Right atrium auricular region (tissue), 2 donors: Measurements from ENCODE around the gene OSBPL2. TPM values are rescaled to one million over a fixed set of nuclear protein-coding genes. Genes with fewer than 3 reads are reported as not detected.

ENCODE experiments used
- DNase-seq: peaks from one replicate; pipeline ENCODE4 v3.0.0-alpha.2; 2019; ENCODE audit warnings: low spot score
- H3K27ac ChIP-seq, 2 donors: fragments of 200-600 bp; sonication (generic); 1 replicate in 1 of 2; 2 replicates in 1 of 2; pipeline ENCODE4 v1.5.1; 2016 to 2019
- H3K27me3 ChIP-seq, 2 donors: fragments of 200-600 bp; sonication (generic); one replicate each; pipeline versions ENCODE4 v1.5.1 to v1.6.0; 2017 to 2019
- H3K36me3 ChIP-seq: fragments of 200-600 bp; sonication (generic); one replicate; pipeline ENCODE4 v1.5.1; 2016
- H3K4me1 ChIP-seq, 2 donors: fragments of 200-600 bp; sonication (generic); one replicate each; pipeline versions ENCODE4 v1.5.1 to v1.6.0; 2017 to 2019
- H3K4me3 ChIP-seq, 2 donors: fragments of 200-600 bp; sonication (generic); 1 replicate in 1 of 2; 2 replicates in 1 of 2; pipeline ENCODE4 v1.5.1; 2017 to 2019; ENCODE audit warnings: mild to moderate bottlenecking in 1 of 2, moderate library complexity in 1 of 2
- H3K9me3 ChIP-seq, 2 donors: fragments of 200-600 bp; sonication (generic); one replicate each; pipeline ENCODE4 v1.5.1; 2019
- total RNA-seq, 2 donors: library from RNA; depleted of rRNA; stranded (reverse); fragments of >200 nt; gene quantifications; one replicate each; pipeline ENCODE4 v1.1.0, GENCODE V29; 2016
- TF ChIP-seq, protein P1 (sequence below), 2 donors: fragments of 200-600 bp; sonication (generic); IDR thresholded peaks; one replicate each; pipeline ENCODE4 v1.5.1; 2019; ENCODE audit warnings: antibody characterized with exemption in 2 of 2

OSBPL2 gene
- total RNA-seq, 2 donors from 2014 or later: 27.2 to 29.6 TPM

DNA sequence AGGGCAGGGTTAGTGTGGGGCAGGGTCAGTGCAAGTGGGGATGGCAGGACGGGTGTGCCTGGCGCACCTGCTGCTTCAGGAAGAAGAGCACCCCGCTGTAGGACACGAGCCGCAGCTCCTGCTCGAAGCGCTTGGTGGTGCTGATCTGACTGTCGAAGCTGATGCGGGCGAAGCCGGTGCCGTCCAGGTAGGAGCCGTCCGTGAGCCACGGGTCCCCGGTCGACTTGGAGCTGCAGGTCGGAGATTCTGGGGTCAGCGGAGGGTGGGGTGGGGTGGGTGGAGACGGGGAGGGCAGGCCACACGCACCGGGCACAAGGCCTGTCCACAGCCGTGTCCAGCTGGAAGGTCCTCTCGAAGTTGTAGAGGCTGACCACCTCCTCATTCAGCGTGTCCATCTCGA lies 74.7 kb downstream of the OSBPL2 start:
- no peak overlapping the region for H3K27ac ChIP-seq
- H3K36me3 ChIP-seq: peaks cover 92% of the 10 kb centered on the region
- TF ChIP-seq, protein P1, sequence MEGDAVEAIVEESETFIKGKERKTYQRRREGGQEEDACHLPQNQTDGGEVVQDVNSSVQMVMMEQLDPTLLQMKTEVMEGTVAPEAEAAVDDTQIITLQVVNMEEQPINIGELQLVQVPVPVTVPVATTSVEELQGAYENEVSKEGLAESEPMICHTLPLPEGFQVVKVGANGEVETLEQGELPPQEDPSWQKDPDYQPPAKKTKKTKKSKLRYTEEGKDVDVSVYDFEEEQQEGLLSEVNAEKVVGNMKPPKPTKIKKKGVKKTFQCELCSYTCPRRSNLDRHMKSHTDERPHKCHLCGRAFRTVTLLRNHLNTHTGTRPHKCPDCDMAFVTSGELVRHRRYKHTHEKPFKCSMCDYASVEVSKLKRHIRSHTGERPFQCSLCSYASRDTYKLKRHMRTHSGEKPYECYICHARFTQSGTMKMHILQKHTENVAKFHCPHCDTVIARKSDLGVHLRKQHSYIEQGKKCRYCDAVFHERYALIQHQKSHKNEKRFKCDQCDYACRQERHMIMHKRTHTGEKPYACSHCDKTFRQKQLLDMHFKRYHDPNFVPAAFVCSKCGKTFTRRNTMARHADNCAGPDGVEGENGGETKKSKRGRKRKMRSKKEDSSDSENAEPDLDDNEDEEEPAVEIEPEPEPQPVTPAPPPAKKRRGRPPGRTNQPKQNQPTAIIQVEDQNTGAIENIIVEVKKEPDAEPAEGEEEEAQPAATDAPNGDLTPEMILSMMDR (IDR thresholded peaks at IDR 0.05): no peak
- H3K4me3 ChIP-seq: no peak overlapping the region
- no peaks in the 10 kb centered on the region for H3K27me3 ChIP-seq
- DNase-seq: no peak
- no peaks in the 10 kb centered on the region for H3K4me1 ChIP-seq
- H3K9me3 ChIP-seq: no peaks in the 10 kb centered on the region

DNA sequence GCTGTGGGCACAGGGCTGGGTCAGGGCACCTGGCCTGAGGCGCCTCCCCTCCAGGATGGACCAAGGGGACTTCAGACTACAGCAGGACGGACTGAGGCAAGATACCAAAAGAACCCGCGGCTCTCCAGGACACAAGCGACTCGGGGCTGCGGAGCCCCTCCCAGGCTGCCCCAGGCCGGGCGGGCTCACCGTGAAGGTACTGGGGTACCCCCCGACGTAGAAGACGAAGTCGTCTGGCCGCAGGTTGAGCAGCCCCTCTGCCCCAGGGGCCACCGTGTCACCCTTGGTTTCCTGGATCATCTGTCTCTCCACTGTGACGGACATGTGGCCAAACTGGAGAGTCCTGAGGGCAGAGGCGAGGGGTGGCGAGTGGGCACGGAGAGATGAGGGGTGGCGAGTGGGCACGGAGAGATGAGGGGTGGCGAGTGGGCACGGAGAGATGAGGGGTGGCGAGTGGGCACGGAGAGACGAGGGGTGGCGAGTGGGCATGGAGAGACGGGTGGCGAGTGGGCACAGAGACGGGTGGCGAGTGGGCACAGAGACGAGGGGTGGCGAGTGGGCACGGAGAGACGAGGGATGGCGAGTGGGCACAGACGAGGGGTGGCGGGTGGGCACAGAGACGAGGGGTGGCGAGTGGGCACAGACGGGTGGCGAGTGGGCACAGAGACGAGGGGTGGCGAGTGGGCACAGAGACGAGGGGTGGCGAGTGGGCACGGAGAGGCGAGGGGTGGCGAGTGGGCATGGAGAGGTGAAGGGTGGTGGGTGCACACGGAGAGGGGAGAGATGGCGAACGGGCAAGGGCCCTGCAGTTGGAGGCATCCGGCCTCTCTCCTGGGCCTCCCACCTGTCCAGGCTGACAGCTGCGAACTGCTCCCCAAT lies 75.4 kb downstream of the OSBPL2 start:
- Histone ChIP-seq H3K9me3 (no peaks in the 10 kb centered on the region), H3K27me3 (no peaks in the 10 kb centered on the region), H3K4me3 (no peak overlapping the region), H3K36me3 (peaks cover 87% of the 10 kb centered on the region), H3K27ac (no peak overlapping the region), H3K4me1 (no peaks in the 10 kb centered on the region)
- no peak for DNase-seq
- TF ChIP-seq, protein P1 (IDR thresholded peaks at IDR 0.05): no peak

DNA sequence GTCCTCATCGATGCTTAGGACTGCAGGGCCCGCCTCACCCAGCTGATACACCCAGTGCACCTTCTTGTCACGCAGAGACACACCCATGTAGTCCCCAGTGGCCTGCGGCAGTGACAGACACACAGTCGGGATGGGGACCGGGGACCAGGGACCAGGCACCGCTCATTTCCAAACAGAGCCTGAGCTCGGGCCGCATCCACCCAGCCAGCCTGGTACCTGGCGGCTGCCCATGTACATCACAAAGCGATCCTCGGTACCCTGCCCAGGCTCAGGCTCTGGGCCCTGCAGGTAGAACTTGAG lies 76.0 kb downstream of the OSBPL2 start:
- Histone ChIP-seq H3K27ac (no peak overlapping the region), H3K9me3 (no peaks in the 10 kb centered on the region), H3K4me1 (no peaks in the 10 kb centered on the region), H3K4me3 (no peak overlapping the region), H3K27me3 (no peaks in the 10 kb centered on the region), H3K36me3 (peaks cover 87% of the 10 kb centered on the region)
- DNase-seq: no peak
- TF ChIP-seq, protein P1 (IDR thresholded peaks at IDR 0.05): no peak

DNA sequence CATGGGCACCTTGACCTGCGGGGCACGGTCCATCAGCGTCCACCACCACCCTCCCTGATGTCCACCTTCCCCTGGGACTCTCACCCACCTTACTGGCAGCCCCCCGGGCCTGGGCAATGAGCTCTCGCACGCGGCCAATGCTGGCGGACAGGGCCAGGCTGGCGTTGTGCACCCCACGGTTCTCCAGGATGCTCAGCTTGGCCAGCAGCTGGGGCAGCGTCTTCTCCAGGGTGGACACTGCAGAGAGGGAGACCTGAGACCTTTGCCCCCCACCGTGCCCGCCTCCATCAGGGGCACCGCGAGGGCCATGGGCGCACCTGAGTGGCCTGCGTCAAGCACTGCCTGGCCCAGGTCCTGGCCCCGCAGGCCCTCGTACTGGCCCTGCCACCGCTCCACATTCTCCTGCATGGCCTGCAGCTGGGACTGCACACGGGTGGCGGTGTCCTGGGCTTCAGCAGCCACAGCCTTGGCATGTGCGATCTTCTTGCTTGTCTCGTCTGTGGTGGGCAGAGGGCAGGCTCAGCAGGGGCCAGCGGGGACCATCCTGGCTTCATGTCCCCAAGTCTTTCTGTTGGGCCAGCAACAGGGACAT lies 76.5 kb downstream of the OSBPL2 start:
- Histone ChIP-seq H3K36me3 (peaks cover 87% of the 10 kb centered on the region), H3K27me3 (no peaks in the 10 kb centered on the region), H3K4me1 (no peaks in the 10 kb centered on the region), H3K9me3 (no peaks in the 10 kb centered on the region), H3K4me3 (no peak overlapping the region), H3K27ac (no peak overlapping the region)
- TF ChIP-seq, protein P1 (IDR thresholded peaks at IDR 0.05): no peak
- DNase-seq: no peak

DNA sequence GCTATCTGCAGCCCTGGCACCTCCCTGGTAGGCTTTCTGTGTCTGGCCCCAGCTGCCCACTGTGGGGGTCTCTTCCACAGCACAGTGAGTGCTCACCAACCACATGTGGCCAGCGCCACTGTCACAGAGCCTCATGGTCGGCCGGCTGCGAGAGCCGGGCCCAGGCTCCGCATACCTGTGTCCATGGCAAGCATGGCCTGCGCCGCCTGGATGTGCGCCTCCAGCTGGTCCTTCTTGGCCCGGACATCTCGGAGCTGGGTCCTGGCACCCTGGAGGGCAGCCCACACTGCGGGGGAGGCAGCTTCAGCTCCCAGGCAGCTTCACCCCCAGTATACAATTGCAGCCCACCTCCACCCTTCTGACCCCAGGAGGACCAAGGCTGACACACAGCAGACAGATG lies 77.5 kb downstream of the OSBPL2 start:
- Histone ChIP-seq H3K4me1 (no peaks in the 10 kb centered on the region), H3K4me3 (no peak overlapping the region), H3K36me3 (peaks cover 86% of the 10 kb centered on the region), H3K9me3 (no peaks in the 10 kb centered on the region), H3K27me3 (no peaks in the 10 kb centered on the region), H3K27ac (no peak overlapping the region)
- no peak for DNase-seq
- TF ChIP-seq, protein P1 (IDR thresholded peaks at IDR 0.05): no peak
